D721Med (cell line): ENCODE measurements around the gene RRBP1.

Source experiments
- DNase-seq: peaks from one replicate; pipeline ENCODE4 v3.0.0; 2011; ENCODE audit warnings: low spot score; ENCODE audit not compliant: insufficient read length
- FAIRE-seq: peaks from 2 replicates; lab custom pipeline; 2011; peaks lifted over from hg19 to GRCh38; lab: Jason Lieb, UNC
- CTCF ChIP-seq: IDR thresholded peaks from 2 replicates; pipeline ENCODE4 v1.5.1; 2012; ENCODE audit warnings: mild to moderate bottlenecking, control low read depth; ENCODE audit not compliant: insufficient read depth; ENCODE audit errors: missing control alignments

Gene RRBP1

GRCh38 chr20:17682103-17682888 lies at the start of gene RRBP1:
RRBP1 (minus strand) TSS chr20:17682242; CDS start chr20:17660507, 21,735 bp downstream.
- peak; percentile 50 for TF ChIP-seq CTCF
- DNase-seq (peak; percentile 65), FAIRE-seq (no peak)

- DNase-seq (no peak), FAIRE-seq (no peak)
- no peak for TF ChIP-seq CTCF
These were observed 49.2 kb upstream of the RRBP1 start for GRCh38 chr20:17731233-17731632.

- no peak for TF ChIP-seq CTCF
- DNase-seq = no peak
- FAIRE-seq = no peak
These were observed 48.0 kb upstream of the RRBP1 start for GRCh38 chr20:17730071-17730470.

- no peak for DNase-seq
- no peak for TF ChIP-seq CTCF
- no peak for FAIRE-seq
These were observed 46.0 kb upstream of the RRBP1 start for GRCh38 chr20:17728074-17728473.

- TF ChIP-seq CTCF = no peak
- no peak for FAIRE-seq
These were observed 45.3 kb upstream of the RRBP1 start for GRCh38 chr20:17727351-17727750.

GRCh38 chr20:17726902-17727301 lies 44.9 kb upstream of the RRBP1 start:
- TF ChIP-seq CTCF = no peak
- FAIRE-seq (no peak), DNase-seq (no peak)

More at GRCh38 chr20:17727351-17727750, 45.3 kb upstream of the RRBP1 start:
- DNase-seq = no peak
